ENCODE results near the gene B4GALT5. TPM values are rescaled to one million over a fixed set of nuclear protein-coding genes. Genes with fewer than 3 reads are reported as not detected.
"Not testable (repeated sequence)": the region's sequence is repeated elsewhere in the genome, so short reads cannot be mapped to it uniquely, and the experiment has no call there.

B4GALT5 gene, protein sequence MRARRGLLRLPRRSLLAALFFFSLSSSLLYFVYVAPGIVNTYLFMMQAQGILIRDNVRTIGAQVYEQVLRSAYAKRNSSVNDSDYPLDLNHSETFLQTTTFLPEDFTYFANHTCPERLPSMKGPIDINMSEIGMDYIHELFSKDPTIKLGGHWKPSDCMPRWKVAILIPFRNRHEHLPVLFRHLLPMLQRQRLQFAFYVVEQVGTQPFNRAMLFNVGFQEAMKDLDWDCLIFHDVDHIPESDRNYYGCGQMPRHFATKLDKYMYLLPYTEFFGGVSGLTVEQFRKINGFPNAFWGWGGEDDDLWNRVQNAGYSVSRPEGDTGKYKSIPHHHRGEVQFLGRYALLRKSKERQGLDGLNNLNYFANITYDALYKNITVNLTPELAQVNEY
- polyA plus RNA-seq (2013, experiment 1 of 2) = 59.6 TPM
- polyA plus RNA-seq (2013, experiment 2 of 2) = 60.6 TPM

DNA sequence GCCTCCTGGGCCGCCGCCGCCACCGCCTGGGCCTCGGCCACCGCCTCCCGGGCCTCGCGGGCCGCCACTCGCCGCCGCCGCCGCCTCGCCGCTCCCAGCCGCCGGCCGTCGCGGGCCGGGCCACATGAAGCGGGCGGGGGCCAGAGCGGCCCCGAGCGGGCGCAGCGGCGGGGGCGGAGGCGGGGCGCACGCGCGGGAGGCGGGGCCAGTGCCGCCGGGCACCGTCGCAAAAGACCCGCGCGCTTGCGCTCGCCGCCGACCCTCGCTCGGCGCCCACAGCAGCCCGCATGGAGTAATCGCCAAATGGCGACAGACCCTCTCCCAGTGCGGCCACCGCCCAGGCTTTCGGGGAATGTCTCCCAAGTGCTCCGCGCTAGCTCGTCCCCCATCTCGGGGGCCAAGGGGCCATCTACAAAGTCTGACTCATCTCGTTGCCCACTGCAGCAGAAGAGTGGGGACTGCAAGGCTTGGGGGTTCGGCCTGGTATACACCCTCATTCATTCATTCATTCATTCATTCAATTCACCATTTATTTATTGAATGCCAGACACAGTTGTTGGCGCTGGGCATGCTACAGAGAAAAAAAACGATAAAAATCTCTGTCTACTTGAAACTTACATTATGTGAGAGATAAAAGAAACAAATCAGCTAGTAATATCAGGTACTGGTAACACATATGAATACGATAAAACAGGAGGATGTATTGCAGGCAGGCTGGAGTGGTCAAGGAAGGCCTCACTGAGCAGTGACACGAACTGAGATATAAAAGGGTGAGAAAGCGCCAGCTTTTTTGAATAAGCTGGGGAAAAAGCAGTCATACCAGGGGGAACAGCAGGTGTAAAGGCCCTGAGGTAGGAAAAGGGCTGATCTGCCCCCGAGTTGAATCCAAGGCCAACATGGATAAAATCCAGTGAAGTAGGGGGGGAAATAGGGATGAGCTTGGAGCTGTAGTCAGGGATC, at the start of gene B4GALT5:
Gene B4GALT5, minus strand, starts transcription at position 126 of the 960 bp plus-strand sequence. CDS start 188 bp downstream, outside the sequence.
- Histone ChIP-seq H3K27ac (ENCODE audit: low read depth, low read length) (peak within 1 kb of the TSS; percentile 77), H3K36me3 (ENCODE audit: control insufficient read depth, insufficient read depth, low read length) (no peaks in the 10 kb centered on the region), H3K23ac (ENCODE audit: low read length) (no peak within 1 kb of the TSS), H3K4me2 (ENCODE audit: low read length) (peak within 1 kb of the TSS; percentile 70), H4K5ac (ENCODE audit: low read length) (no peak within 1 kb of the TSS), H3K79me1 (ENCODE audit: low read length) (no peaks in the 10 kb centered on the region), H2AK5ac (ENCODE audit: low read length) (no peak within 1 kb of the TSS), H3K4me1 (ENCODE audit: control insufficient read depth, low read depth, low read length) (no peaks in the 10 kb centered on the region), H3K27me3 (ENCODE audit: insufficient read depth, low read length, poor library complexity) (no peaks in the 10 kb centered on the region), H2BK15ac (replicated peaks; ENCODE audit: low read depth) (no peak within 1 kb of the TSS), H3K18ac (ENCODE audit: low read length) (peak within 1 kb of the TSS; percentile 89), H3K9ac (ENCODE audit: low read length) (peak within 1 kb of the TSS; percentile 82), H3K79me2 (ENCODE audit: control insufficient read depth, insufficient read depth, low read length) (peaks cover 38% of the 10 kb centered on the region), H2BK5ac (ENCODE audit: low read length) (peak within 1 kb of the TSS; percentile 23), H4K8ac (ENCODE audit: low read depth, low read length) (no peak within 1 kb of the TSS), H2BK120ac (ENCODE audit: low read depth, low read length) (peak within 1 kb of the TSS; percentile 74), H3K4me3 (ENCODE audit: low read length) (peak within 1 kb of the TSS; percentile 70), H3K56ac (ENCODE audit: low read length) (peak within 1 kb of the TSS; percentile 89), H3K4ac (ENCODE audit: low read depth, low read length) (peak within 1 kb of the TSS; percentile 22)
- DNase-seq = peak; percentile 94
- WGBS (ENCODE audit: extremely low coverage, insufficient coverage, low lambda C conversion rate) = no CpG with 5 or more reads among the region's 70 CpGs

DNA sequence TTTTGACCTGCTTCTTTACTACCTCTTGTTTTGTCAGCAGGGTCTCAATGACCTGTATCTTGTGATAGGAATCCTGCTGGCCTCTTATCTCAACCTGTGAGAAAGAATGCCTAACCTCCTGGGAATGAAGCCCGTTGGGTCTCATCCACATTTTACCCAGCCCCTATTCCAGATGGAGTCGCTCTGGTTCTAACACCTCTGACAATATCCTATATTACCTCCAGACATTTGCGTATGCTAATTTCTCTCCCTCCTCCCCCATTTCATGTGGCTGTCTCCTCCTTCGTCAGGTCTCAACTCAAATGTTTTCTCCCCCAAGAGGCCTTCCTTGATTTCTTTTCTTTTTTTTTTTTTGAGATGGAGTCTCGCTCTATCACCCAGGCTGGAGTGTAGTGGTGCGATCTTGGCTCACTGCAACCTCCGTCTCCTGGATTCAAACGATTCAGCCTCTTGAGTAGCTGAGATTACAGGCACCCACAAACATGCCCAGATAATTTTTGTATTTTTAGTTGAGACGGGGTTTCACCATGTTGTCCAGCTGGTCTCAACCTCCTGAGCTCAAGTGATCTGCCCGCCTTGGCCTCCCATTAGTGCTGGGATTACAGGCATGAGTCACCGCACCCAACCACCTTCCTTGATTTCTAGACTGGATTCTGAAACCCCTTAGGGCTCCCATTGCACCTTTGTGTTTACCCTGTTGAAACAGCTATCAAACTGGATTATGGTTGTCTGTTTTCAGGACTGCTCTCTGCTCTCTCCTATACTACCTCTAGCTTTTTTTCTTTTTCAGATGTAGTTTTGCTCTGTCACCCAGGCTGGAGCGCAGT, 49.5 kb upstream of the B4GALT5 start:
- H3K27ac ChIP-seq (ENCODE audit: low read depth, low read length) = no peak overlapping the region
- no peaks in the 10 kb centered on the region for H3K27me3 ChIP-seq (ENCODE audit: insufficient read depth, low read length, poor library complexity)
- no peak overlapping the region for H2BK15ac ChIP-seq (replicated peaks; ENCODE audit: low read depth)
- H4K8ac ChIP-seq (ENCODE audit: low read depth, low read length) = no peak overlapping the region
- H3K23ac ChIP-seq (ENCODE audit: low read length) = no peak overlapping the region
- H3K4me3 ChIP-seq (ENCODE audit: low read length) = no peak overlapping the region
- no peak overlapping the region for H3K56ac ChIP-seq (ENCODE audit: low read length)
- no peaks in the 10 kb centered on the region for H3K79me1 ChIP-seq (ENCODE audit: low read length)
- WGBS (ENCODE audit: extremely low coverage, insufficient coverage, low lambda C conversion rate) = no CpG with 5 or more reads among the region's 12 CpGs
- DNase-seq = peak; percentile 97
- no peaks in the 10 kb centered on the region for H3K79me2 ChIP-seq (ENCODE audit: control insufficient read depth, insufficient read depth, low read length)
- H2AK5ac ChIP-seq (ENCODE audit: low read length) = no peak overlapping the region
- no peak overlapping the region for H3K4me2 ChIP-seq (ENCODE audit: low read length)
- H4K5ac ChIP-seq (ENCODE audit: low read length) = no peak overlapping the region
- no peak overlapping the region for H2BK5ac ChIP-seq (ENCODE audit: low read length)
- H2BK120ac ChIP-seq (ENCODE audit: low read depth, low read length) = no peak overlapping the region
- H3K4ac ChIP-seq (ENCODE audit: low read depth, low read length) = no peak overlapping the region
- peaks cover 8% of the 10 kb centered on the region for H3K4me1 ChIP-seq (ENCODE audit: control insufficient read depth, low read depth, low read length)
- H3K9ac ChIP-seq (ENCODE audit: low read length) = no peak overlapping the region
- peak overlapping the region; percentile 45 for H3K18ac ChIP-seq (ENCODE audit: low read length)
- H3K36me3 ChIP-seq (ENCODE audit: control insufficient read depth, insufficient read depth, low read length) = no peaks in the 10 kb centered on the region

DNA sequence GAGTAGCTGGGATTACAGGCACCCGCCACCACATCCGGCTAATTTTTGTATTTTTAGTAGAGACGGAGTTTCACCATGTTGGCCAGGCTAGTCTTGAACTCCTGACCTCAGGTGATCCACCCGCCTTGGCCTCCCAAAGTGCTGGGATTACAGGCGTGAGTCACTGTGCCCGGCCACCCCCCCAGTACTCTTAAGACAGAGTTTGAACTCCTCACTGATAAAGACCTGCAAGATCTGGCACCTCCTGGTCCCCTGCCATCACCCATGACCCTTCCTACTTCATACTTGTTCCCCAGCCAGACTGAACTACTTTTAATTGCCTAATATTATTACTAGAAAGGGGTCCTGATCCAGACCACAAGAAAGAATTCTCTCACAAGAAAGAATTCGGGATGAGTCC, 48.2 kb upstream of the B4GALT5 start:
- peak; percentile 63 for DNase-seq
- H3K18ac ChIP-seq (ENCODE audit: low read length); H3K9ac ChIP-seq (ENCODE audit: low read length); H3K4me1 ChIP-seq (ENCODE audit: control insufficient read depth, low read depth, low read length); H3K4ac ChIP-seq (ENCODE audit: low read depth, low read length); H4K8ac ChIP-seq (ENCODE audit: low read depth, low read length); H3K4me2 ChIP-seq (ENCODE audit: low read length); H3K79me1 ChIP-seq (ENCODE audit: low read length); H2BK5ac ChIP-seq (ENCODE audit: low read length); H3K79me2 ChIP-seq (ENCODE audit: control insufficient read depth, insufficient read depth, low read length); H2BK15ac ChIP-seq (replicated peaks; ENCODE audit: low read depth); H3K27me3 ChIP-seq (ENCODE audit: insufficient read depth, low read length, poor library complexity); H3K36me3 ChIP-seq (ENCODE audit: control insufficient read depth, insufficient read depth, low read length); H3K56ac ChIP-seq (ENCODE audit: low read length); H2AK5ac ChIP-seq (ENCODE audit: low read length); H2BK120ac ChIP-seq (ENCODE audit: low read depth, low read length); H4K5ac ChIP-seq (ENCODE audit: low read length); H3K4me3 ChIP-seq (ENCODE audit: low read length); H3K23ac ChIP-seq (ENCODE audit: low read length); H3K27ac ChIP-seq (ENCODE audit: low read depth, low read length): not testable (repeated sequence)
- no CpG with 5 or more reads among the region's 7 CpGs for WGBS (ENCODE audit: extremely low coverage, insufficient coverage, low lambda C conversion rate)

DNA sequence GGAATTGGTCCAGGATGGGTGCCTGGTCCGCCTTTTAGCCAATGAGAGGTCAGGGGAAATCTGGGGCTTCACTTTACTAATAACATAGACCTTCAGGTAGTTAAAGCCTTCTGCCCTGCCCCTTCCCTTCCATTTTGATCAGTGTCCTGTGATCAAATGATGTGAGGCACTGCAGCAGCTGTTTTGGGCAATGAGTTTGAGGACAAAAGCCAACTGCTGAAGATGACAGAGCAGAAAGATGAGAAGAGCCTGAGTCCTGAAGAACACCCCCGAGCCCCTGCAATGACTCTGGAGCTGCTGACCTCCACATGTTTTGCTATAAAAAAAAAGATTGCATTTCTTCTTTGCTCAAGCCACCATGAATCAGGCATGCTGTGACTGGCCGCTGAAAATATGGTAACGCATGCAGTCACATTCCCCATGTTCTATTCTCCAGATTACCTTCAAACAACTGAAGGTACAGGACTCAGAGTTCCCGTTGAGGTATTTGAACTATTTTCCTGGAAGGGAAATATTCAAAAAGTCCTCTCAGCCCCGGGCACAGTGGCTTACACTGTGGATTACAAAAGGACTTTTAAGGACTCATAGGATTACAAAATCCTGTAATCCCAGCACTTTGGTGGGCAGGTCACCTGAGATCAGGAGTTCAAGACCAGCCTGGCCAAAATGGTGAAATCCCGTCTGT, 45.7 kb upstream of the B4GALT5 start:
- no CpG with 5 or more reads among the region's 7 CpGs for WGBS (ENCODE audit: extremely low coverage, insufficient coverage, low lambda C conversion rate)
- no peak overlapping the region for H3K56ac ChIP-seq (ENCODE audit: low read length)

DNA sequence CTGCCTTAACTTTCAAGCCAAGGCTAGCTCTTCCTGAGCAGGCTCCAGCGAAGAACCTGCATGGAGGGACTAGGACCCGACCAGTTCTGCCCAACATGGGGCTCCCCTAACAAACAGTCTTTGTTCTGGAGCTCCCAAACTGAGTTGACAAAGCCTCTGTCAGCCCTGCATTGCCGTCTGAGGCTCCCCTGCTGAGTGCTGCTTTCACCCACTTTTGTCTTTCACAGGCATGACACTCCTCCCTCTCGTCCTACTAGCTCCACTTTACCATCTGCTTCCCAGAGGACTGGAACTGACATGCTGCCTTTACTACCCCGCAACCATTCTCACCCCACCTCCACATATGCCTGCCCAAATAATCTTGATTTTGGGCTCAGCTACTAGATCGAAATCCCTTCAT, 45.1 kb upstream of the B4GALT5 start:
- no peak for DNase-seq
- Histone ChIP-seq H3K4ac (ENCODE audit: low read depth, low read length) (no peak overlapping the region), H4K8ac (ENCODE audit: low read depth, low read length) (no peak overlapping the region), H3K4me2 (ENCODE audit: low read length) (no peak overlapping the region), H3K4me3 (ENCODE audit: low read length) (no peak overlapping the region), H3K27ac (ENCODE audit: low read depth, low read length) (no peak overlapping the region), H2BK120ac (ENCODE audit: low read depth, low read length) (no peak overlapping the region), H3K23ac (ENCODE audit: low read length) (no peak overlapping the region), H3K18ac (ENCODE audit: low read length) (no peak overlapping the region), H2AK5ac (ENCODE audit: low read length) (no peak overlapping the region), H2BK15ac (replicated peaks; ENCODE audit: low read depth) (no peak overlapping the region), H3K36me3 (ENCODE audit: control insufficient read depth, insufficient read depth, low read length) (no peaks in the 10 kb centered on the region), H3K79me1 (ENCODE audit: low read length) (no peaks in the 10 kb centered on the region), H4K5ac (ENCODE audit: low read length) (no peak overlapping the region), H3K4me1 (ENCODE audit: control insufficient read depth, low read depth, low read length) (peaks cover 8% of the 10 kb centered on the region), H3K79me2 (ENCODE audit: control insufficient read depth, insufficient read depth, low read length) (no peaks in the 10 kb centered on the region), H3K27me3 (ENCODE audit: insufficient read depth, low read length, poor library complexity) (no peaks in the 10 kb centered on the region), H2BK5ac (ENCODE audit: low read length) (no peak overlapping the region), H3K56ac (ENCODE audit: low read length) (no peak overlapping the region), H3K9ac (ENCODE audit: low read length) (no peak overlapping the region)
- WGBS (ENCODE audit: extremely low coverage, insufficient coverage, low lambda C conversion rate) = no CpG with 5 or more reads among the region's 6 CpGs

More for the DNA sequence above, 45.7 kb upstream of the B4GALT5 start:
- H3K79me2 ChIP-seq (ENCODE audit: control insufficient read depth, insufficient read depth, low read length) = no peaks in the 10 kb centered on the region
- DNase-seq = peak; percentile 65
- H3K4ac ChIP-seq (ENCODE audit: low read depth, low read length) = no peak overlapping the region
- H2AK5ac ChIP-seq (ENCODE audit: low read length) = no peak overlapping the region
- no peak overlapping the region for H3K4me2 ChIP-seq (ENCODE audit: low read length)
- no peaks in the 10 kb centered on the region for H3K79me1 ChIP-seq (ENCODE audit: low read length)
- H3K27ac ChIP-seq (ENCODE audit: low read depth, low read length) = no peak overlapping the region
- H3K4me3 ChIP-seq (ENCODE audit: low read length) = no peak overlapping the region
- H2BK120ac ChIP-seq (ENCODE audit: low read depth, low read length) = no peak overlapping the region
- no peak overlapping the region for H4K8ac ChIP-seq (ENCODE audit: low read depth, low read length)
- no peak overlapping the region for H2BK15ac ChIP-seq (replicated peaks; ENCODE audit: low read depth)
- H3K27me3 ChIP-seq (ENCODE audit: insufficient read depth, low read length, poor library complexity) = no peaks in the 10 kb centered on the region
- H3K18ac ChIP-seq (ENCODE audit: low read length) = no peak overlapping the region
- H3K4me1 ChIP-seq (ENCODE audit: control insufficient read depth, low read depth, low read length) = peaks cover 8% of the 10 kb centered on the region
- no peak overlapping the region for H2BK5ac ChIP-seq (ENCODE audit: low read length)
- no peak overlapping the region for H3K9ac ChIP-seq (ENCODE audit: low read length)
- H4K5ac ChIP-seq (ENCODE audit: low read length) = no peak overlapping the region
- H3K36me3 ChIP-seq (ENCODE audit: control insufficient read depth, insufficient read depth, low read length) = no peaks in the 10 kb centered on the region
- H3K23ac ChIP-seq (ENCODE audit: low read length) = no peak overlapping the region

All from mesendoderm (in vitro differentiated cells).